GM19372 (cell line): ENCODE data around the gene MAPKAPK5.
"Not testable (repeated sequence)": the region's sequence is repeated elsewhere in the genome, so short reads cannot be mapped to it uniquely, and the experiment has no call there.

ENCODE experiments used
- ATAC-seq: cut with Tn5 transposase; IDR thresholded peaks from one replicate; pipeline ENCODE4 v1.9.1; 2021; ENCODE audit warnings: mild to moderate bottlenecking, low read depth, moderate library complexity; ENCODE audit not compliant: unreplicated experiment

MAPKAPK5 gene

DNA sequence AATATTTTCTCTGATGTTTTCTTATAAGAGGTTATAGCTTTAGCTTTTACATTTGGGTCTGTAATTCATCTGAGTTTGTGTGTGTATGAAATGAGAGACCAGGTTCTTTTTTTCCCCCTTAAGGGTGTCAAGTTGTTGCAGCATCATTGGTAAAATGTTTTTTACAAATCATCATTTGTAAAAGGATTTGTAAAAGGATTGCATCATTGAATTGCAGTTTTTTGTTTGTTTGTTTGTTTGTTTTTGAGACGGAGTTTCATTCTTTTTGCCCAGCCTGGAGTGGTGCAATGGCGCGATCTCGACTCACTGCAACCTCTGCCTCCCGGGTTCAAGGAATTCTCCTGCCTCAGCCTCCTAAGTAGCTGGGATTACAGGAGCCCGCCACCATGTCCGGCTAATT lies 31.1 kb downstream of the MAPKAPK5 start:
- no peak for ATAC-seq

GRCh38 chr12:111881716-111882115 lies 39.7 kb downstream of the MAPKAPK5 start:
- ATAC-seq = no peak

- no peak for ATAC-seq
These were observed 44.9 kb downstream of the MAPKAPK5 start for GRCh38 chr12:111886662-111887545.

GRCh38 chr12:111887926-111888745 lies 46.1 kb downstream of the MAPKAPK5 start:
- ATAC-seq = no peak

- no peak for ATAC-seq
These were observed 51.3 kb downstream of the MAPKAPK5 start for GRCh38 chr12:111893287-111893686.

- ATAC-seq = no peak
These were observed 52.5 kb downstream of the MAPKAPK5 start for GRCh38 chr12:111894556-111894955.

GRCh38 chr12:111901182-111901581 lies 59.2 kb downstream of the MAPKAPK5 start:
- no peak for ATAC-seq

GRCh38 chr12:111904446-111904975 lies 62.5 kb downstream of the MAPKAPK5 start:
- no peak for ATAC-seq

GRCh38 chr12:111905502-111905901 lies 63.5 kb downstream of the MAPKAPK5 start:
- ATAC-seq = no peak

- no peak for ATAC-seq
These were observed 65.7 kb downstream of the MAPKAPK5 start for GRCh38 chr12:111907740-111908139.

- ATAC-seq = no peak
These were observed 83.1 kb downstream of the MAPKAPK5 start for GRCh38 chr12:111925171-111925570.

- ATAC-seq = no peak
These were observed 84.6 kb downstream of the MAPKAPK5 start for GRCh38 chr12:111926631-111927030.

- no peak for ATAC-seq
These were observed 85.3 kb downstream of the MAPKAPK5 start for GRCh38 chr12:111927346-111927745.

- no peak for ATAC-seq
These were observed 90.2 kb downstream of the MAPKAPK5 start for GRCh38 chr12:111932241-111932640.

DNA sequence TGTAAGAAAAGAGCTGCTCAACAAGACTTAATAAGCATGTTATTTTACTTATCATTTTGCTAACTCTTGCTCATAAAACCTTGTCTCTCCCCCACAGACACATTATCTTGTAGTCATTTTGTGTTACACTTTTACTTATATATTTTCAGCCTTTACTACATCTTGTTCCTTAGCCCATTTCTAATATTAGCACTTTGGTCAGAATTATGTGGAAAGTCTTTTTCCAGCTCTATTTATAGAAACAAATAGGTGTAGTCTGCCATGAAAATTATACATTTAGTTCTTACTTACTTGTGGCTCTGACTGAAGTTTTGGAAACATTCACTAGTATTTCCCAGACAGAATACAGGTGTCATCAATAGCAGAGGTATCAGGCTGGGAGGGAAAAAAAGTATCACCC lies 94.8 kb downstream of the MAPKAPK5 start:
- no peak for ATAC-seq

DNA sequence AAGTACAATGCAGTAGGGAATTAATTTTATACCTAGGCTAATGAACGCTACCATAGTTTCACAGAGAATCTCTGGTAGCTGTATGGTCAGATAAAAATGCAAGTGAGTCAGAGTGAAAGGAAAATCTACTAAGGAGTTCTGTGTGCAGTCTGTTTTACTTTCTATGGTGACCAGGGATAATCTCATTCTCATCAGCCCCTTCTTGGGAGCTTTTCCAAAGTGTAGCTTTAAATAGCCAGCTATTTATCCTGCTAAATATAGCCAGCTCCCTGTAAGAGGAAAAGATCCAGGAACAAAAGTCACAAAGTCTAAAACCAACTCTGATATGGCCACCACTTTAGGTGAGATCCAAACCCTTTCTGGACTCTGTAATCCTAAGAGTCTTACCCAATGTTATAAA lies 95.4 kb downstream of the MAPKAPK5 start:
- ATAC-seq = no peak

- no peak for ATAC-seq
These were observed 100.5 kb downstream of the MAPKAPK5 start for GRCh38 chr12:111942557-111942956.

DNA sequence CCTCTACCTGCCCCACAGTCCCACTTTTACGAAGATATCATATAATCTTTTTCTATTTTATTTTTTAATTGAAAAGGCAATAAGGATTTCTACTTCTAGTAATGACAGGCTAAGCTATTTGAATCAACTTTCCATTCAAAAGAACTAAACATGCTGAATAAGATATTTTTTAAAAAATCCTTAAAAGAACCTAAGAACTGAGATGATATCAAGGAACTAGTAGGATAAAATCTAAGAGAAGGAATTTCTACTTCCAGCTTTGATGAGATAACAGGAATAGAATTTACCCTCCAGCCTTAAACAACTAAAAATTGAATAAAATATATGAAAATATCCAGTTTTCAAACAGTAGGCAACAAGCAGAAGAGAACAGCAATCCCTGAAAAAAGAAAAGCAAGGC lies 101.9 kb downstream of the MAPKAPK5 start:
- ATAC-seq = no peak

DNA sequence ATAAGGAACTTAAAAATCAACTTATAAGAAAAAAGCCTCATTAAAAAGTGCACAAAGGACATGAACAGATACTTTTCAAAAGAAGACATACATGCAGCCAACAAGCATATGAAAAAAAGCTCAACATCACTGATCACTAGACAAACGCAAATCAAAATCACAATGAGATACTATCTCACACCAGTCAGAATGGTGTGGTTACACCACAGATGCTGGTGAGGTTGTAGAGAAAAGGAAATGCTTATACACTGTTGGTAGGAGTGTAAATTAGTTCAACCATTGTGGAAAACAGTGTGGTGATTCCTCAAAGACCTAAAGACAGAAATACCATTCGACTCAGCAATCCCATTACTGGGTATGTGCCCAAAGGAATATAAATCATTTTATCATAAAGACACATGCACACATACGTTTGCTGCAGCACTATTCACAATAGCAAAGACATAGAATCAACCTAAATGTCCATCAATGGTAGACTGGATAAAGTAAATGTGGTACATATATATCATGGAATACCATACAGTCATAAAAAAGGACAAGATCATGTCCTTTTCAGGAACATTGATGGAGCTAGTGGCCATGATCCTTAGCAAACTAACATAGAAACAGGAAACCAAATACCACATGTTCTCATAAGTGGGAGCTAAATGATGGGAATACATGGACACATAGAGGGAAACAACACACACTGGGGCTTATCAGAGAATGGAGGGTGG lies 109.1 kb downstream of the MAPKAPK5 start:
- ATAC-seq = not testable (repeated sequence)
